LHCN-M2 (cell line): ENCODE data around the gene FGD1. TPM values are rescaled to one million over a fixed set of nuclear protein-coding genes. Genes with fewer than 3 reads are reported as not detected.

Source experiments
- DNase-seq: peaks from one replicate; pipeline ENCODE4 v3.0.0-alpha.2; 2012; ENCODE audit warnings: low read depth
- total RNA-seq: library from RNA; depleted of rRNA; stranded (reverse); fragments of >200 nt; gene quantifications from 2 replicates; pipeline ENCODE4 v1.2.3, GENCODE V29; 2014

The FGD1 gene
- total RNA-seq, 1 experiment from 2014 or later, result 6.4 TPM

- DNase-seq, result no peak
These were observed 21.8 kb downstream of the FGD1 start for GRCh38 chrX:54473993-54474859.

- no peak for DNase-seq
These were observed 25.8 kb downstream of the FGD1 start for GRCh38 chrX:54470054-54470760.

GRCh38 chrX:54452920-54453319, 43.1 kb downstream of the FGD1 start:
- DNase-seq, result peak; percentile 5

GRCh38 chrX:54449929-54450328, 46.1 kb downstream of the FGD1 start:
- no peak for DNase-seq

GRCh38 chrX:54447461-54447860, 48.6 kb downstream of the FGD1 start:
- peak; percentile 8 for DNase-seq

- no peak for DNase-seq
These were observed 50.0 kb downstream of the FGD1 start for GRCh38 chrX:54446084-54446483.

GRCh38 chrX:54444752-54445151, 51.3 kb downstream of the FGD1 start:
- no peak for DNase-seq

- no peak for DNase-seq
These were observed 53.2 kb downstream of the FGD1 start for GRCh38 chrX:54442790-54443189.

- DNase-seq, result peak; percentile 83
These were observed 55.8 kb downstream of the FGD1 start, which contains the start of gene TSR2 for GRCh38 chrX:54439960-54440871. Gene TSR2, plus strand, starts transcription at chrX:54440404. Its CDS starts 18 bp downstream, at chrX:54440422.

GRCh38 chrX:54435121-54435520, 60.9 kb downstream of the FGD1 start:
- DNase-seq, result no peak

- no peak for DNase-seq
These were observed 65.5 kb downstream of the FGD1 start for GRCh38 chrX:54430519-54430918.

GRCh38 chrX:54427837-54428424, 68.1 kb downstream of the FGD1 start:
- no peak for DNase-seq

- no peak for DNase-seq
These were observed 72.7 kb downstream of the FGD1 start for GRCh38 chrX:54423161-54423888.

GRCh38 chrX:54422168-54422567, 73.9 kb downstream of the FGD1 start:
- no peak for DNase-seq

- no peak for DNase-seq
These were observed 76.3 kb downstream of the FGD1 start for GRCh38 chrX:54419559-54420302.

- no peak for DNase-seq
These were observed 79.1 kb downstream of the FGD1 start for GRCh38 chrX:54416965-54417364.

GRCh38 chrX:54415534-54416350, 80.3 kb downstream of the FGD1 start:
- no peak for DNase-seq

- no peak for DNase-seq
These were observed 82.3 kb downstream of the FGD1 start for GRCh38 chrX:54413753-54414152.

- no peak for DNase-seq
These were observed 84.3 kb downstream of the FGD1 start for GRCh38 chrX:54411732-54412131.
